Adipocyte (in vitro differentiated cells): ENCODE measurements around the gene TUBB1.
"Not testable (repeated sequence)": the region's sequence is repeated elsewhere in the genome, so short reads cannot be mapped to it uniquely, and the experiment has no call there.

ENCODE experiments used
- DNase-seq: peaks from one replicate; pipeline ENCODE4 v3.0.0-alpha.2; 2015; ENCODE audit warnings: low read depth
- H3K27me3 ChIP-seq: replicated peaks from 2 replicates; pipeline ENCODE4 v1.7.0; 2013; ENCODE audit warnings: mild to moderate bottlenecking, low read length, moderate library complexity; ENCODE audit not compliant: control insufficient read depth, insufficient read depth
- H3K36me3 ChIP-seq: 2 replicates; pipeline ENCODE4 v1.7.0; 2013; ENCODE audit warnings: low read length, mild to moderate bottlenecking, moderate library complexity; ENCODE audit not compliant: control insufficient read depth, insufficient read depth, severe bottlenecking
- H3K4me1 ChIP-seq: 2 replicates; pipeline ENCODE4 v1.7.0; 2013; ENCODE audit warnings: mild to moderate bottlenecking, low read length, moderate library complexity; ENCODE audit not compliant: control insufficient read depth, insufficient read depth
- H3K4me3 ChIP-seq: 2 replicates; pipeline ENCODE4 v1.7.0; 2013; ENCODE audit warnings: mild to moderate bottlenecking, low read length, moderate library complexity
- H3K9ac ChIP-seq: 2 replicates; pipeline ENCODE4 v1.7.0; 2013; ENCODE audit warnings: mild to moderate bottlenecking, low read length, moderate library complexity
- H3K9me3 ChIP-seq: 2 replicates; pipeline ENCODE4 v1.7.0; 2013; ENCODE audit warnings: mild to moderate bottlenecking, low read length, moderate library complexity; ENCODE audit not compliant: control insufficient read depth

The TUBB1 gene

GRCh38 chr20:59037386-59037785 lies 18.2 kb downstream of the TUBB1 start:
- Histone ChIP-seq H3K27me3 (no peaks in the 10 kb centered on the region), H3K36me3 (peaks cover 48% of the 10 kb centered on the region)

DNA sequence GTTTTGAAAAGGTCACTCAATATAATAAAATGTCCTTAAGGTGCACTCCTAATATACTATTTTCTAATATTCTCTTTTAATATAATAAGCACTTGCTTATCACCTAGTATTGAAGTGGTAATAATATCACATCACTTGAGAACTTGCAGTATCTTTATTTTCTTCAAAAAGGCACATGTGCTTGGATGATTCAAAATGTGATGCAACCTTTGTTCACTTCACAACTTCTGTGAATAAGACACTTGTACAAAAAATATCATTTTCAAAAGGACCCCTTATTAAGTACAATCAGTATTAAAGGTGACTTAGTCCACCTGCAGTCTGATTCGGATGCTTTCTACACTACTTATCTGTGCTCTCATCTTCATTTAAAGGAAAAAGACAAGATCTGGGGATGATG lies 20.0 kb downstream of the TUBB1 start:
- peaks cover 50% of the 10 kb centered on the region for H3K4me1 ChIP-seq
- H3K4me3 ChIP-seq = no peak overlapping the region
- DNase-seq = peak; percentile 41
- no peaks in the 10 kb centered on the region for H3K9me3 ChIP-seq
- no peaks in the 10 kb centered on the region for H3K27me3 ChIP-seq
- no peak overlapping the region for H3K9ac ChIP-seq
- peaks cover 40% of the 10 kb centered on the region for H3K36me3 ChIP-seq

More at GRCh38 chr20:59037386-59037785, 18.2 kb downstream of the TUBB1 start:
- Histone ChIP-seq H3K4me3 (no peak overlapping the region), H3K9me3 (no peaks in the 10 kb centered on the region), H3K9ac (no peak overlapping the region), H3K4me1 (peaks cover 48% of the 10 kb centered on the region)
- DNase-seq = no peak

- DNase-seq = no peak
- H3K4me3 ChIP-seq = no peak overlapping the region
- no peak overlapping the region for H3K9ac ChIP-seq
These were observed 21.4 kb downstream of the TUBB1 start for GRCh38 chr20:59040667-59041066.

GRCh38 chr20:59041487-59041886 lies 22.3 kb downstream of the TUBB1 start:
- H3K9me3 ChIP-seq, DNase-seq, H3K27me3 ChIP-seq: not testable (repeated sequence)
- H3K9ac ChIP-seq = peak overlapping the region; percentile 85
- peak overlapping the region; percentile 89 for H3K4me3 ChIP-seq
- peaks cover 17% of the 10 kb centered on the region for H3K36me3 ChIP-seq
- H3K4me1 ChIP-seq = peaks cover 50% of the 10 kb centered on the region

More at GRCh38 chr20:59040667-59041066, 21.4 kb downstream of the TUBB1 start:
- Histone ChIP-seq H3K27me3 (no peaks in the 10 kb centered on the region), H3K9me3 (no peaks in the 10 kb centered on the region), H3K4me1 (peaks cover 50% of the 10 kb centered on the region), H3K36me3 (peaks cover 25% of the 10 kb centered on the region)

DNA sequence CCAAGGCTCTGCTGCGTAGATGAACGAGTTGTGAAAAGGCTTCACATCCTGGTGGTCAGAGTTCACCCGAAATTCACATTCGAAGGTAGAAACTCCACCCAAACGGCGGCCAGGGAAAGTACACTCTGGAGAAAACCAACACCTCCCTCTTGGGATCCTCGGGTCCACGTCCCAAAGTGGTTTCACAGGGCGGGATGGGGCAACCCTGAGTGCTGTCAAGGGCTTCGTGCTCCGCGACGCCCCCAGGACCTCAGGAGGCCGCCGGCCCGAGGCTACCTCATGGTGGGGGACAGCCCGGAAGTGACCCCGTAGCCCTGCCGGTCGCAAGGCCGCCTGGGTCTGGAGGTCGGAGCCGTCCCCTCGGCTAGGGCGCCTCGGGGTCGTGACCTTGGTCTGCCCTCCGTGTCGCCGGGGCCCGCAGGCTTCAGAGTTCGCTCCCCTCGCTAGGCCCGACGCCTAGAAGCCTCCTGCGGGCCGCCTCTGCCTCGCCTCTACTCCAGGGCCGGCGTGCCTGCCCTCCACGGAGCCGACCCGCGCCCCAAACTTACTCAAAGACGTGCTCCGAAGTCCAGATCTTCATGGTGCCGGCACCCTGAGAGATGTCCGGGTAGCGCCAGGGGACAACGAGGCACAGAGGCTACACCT lies 23.0 kb downstream of the TUBB1 start, which contains the start of gene PRELID3B:
PRELID3B (minus strand) TSS at position 636 of the 645 bp plus-strand sequence; CDS start at position 580, 56 bp downstream.
- H3K4me1 ChIP-seq = peaks cover 51% of the 10 kb centered on the region
- H3K9me3 ChIP-seq = no peaks in the 10 kb centered on the region
- peaks cover 9% of the 10 kb centered on the region for H3K36me3 ChIP-seq
- H3K9ac ChIP-seq = peak within 1 kb of the TSS; percentile 85
- peak; percentile 55 for DNase-seq
- peak within 1 kb of the TSS; percentile 89 for H3K4me3 ChIP-seq
- H3K27me3 ChIP-seq = no peaks in the 10 kb centered on the region

GRCh38 chr20:59042796-59043631 lies 23.8 kb downstream of the TUBB1 start:
- no peaks in the 10 kb centered on the region for H3K27me3 ChIP-seq
- H3K36me3 ChIP-seq = peaks cover 2% of the 10 kb centered on the region
- peak overlapping the region; percentile 85 for H3K9ac ChIP-seq
- H3K4me1 ChIP-seq = peaks cover 53% of the 10 kb centered on the region
- no peaks in the 10 kb centered on the region for H3K9me3 ChIP-seq
- H3K4me3 ChIP-seq = peak overlapping the region; percentile 89
- peak; percentile 97 for DNase-seq

DNA sequence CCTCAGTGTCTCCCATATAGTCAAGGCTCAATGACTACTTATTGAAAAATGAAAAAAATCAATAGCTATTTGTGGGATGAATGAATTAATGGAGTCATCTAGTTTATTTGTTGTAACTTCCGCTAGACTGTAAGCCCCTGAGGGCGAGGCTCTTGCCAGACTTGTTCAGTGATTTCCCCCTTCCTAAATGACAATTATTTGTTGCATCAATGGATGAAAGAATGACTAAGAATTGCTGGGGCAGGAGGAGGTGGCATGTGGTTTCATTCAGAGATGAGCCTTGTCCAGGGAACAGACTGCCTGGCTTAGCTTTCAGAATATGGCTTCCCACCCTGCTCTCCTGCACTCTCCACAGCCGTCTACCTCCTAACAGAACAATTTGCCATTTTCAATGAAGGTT lies 24.5 kb downstream of the TUBB1 start:
- peaks cover 52% of the 10 kb centered on the region for H3K4me1 ChIP-seq
- peak; percentile 27 for DNase-seq
- H3K36me3 ChIP-seq = no peaks in the 10 kb centered on the region
- H3K9ac ChIP-seq = peak overlapping the region; percentile 55
- H3K4me3 ChIP-seq = no peak overlapping the region
- H3K27me3 ChIP-seq = no peaks in the 10 kb centered on the region
- no peaks in the 10 kb centered on the region for H3K9me3 ChIP-seq

- Histone ChIP-seq H3K9me3 (no peaks in the 10 kb centered on the region), H3K27me3 (no peaks in the 10 kb centered on the region), H3K36me3 (no peaks in the 10 kb centered on the region), H3K4me3 (no peak overlapping the region), H3K4me1 (peaks cover 50% of the 10 kb centered on the region), H3K9ac (no peak overlapping the region)
- no peak for DNase-seq
These were observed 25.1 kb downstream of the TUBB1 start for GRCh38 chr20:59044295-59044694.

- no peak overlapping the region for H3K4me3 ChIP-seq
- H3K36me3 ChIP-seq = no peaks in the 10 kb centered on the region
- peaks cover 52% of the 10 kb centered on the region for H3K4me1 ChIP-seq
- no peaks in the 10 kb centered on the region for H3K27me3 ChIP-seq
- DNase-seq = no peak
- no peak overlapping the region for H3K9ac ChIP-seq
- H3K9me3 ChIP-seq = no peaks in the 10 kb centered on the region
These were observed 25.6 kb downstream of the TUBB1 start for GRCh38 chr20:59044796-59045195.

DNA sequence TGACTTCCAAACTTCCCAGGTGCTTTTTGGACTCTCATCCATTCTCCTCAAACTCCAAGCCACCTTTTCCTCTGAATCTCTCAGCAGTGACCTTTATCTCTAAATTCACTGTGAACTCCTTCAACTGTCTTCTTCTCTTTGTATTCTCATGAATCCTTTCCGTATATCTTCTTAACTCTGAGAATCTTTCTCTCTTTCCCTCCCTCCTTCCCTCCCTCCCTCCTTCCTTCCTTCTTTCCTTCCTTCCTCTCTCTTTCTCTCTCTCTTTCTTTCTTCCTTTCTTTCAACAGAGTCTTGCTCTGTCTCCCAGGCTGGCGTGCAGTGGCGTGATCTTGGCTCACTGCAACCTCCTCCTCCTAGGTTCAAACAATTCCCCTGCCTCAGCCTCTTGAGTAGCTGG lies 27.6 kb downstream of the TUBB1 start:
- Histone ChIP-seq H3K4me3 (no peak overlapping the region), H3K9ac (no peak overlapping the region), H3K4me1 (peaks cover 36% of the 10 kb centered on the region), H3K9me3 (no peaks in the 10 kb centered on the region), H3K27me3 (peaks cover 6% of the 10 kb centered on the region), H3K36me3 (no peaks in the 10 kb centered on the region)
- no peak for DNase-seq

GRCh38 chr20:59047938-59048680 lies 28.9 kb downstream of the TUBB1 start:
- Histone ChIP-seq H3K27me3 (peaks cover 7% of the 10 kb centered on the region), H3K36me3 (no peaks in the 10 kb centered on the region), H3K9me3 (no peaks in the 10 kb centered on the region), H3K9ac (peak overlapping the region; percentile 70), H3K4me3 (peak overlapping the region; percentile 54), H3K4me1 (peaks cover 32% of the 10 kb centered on the region)
- DNase-seq = peak; percentile 56
